GM21447 (cell line): ENCODE data around the gene CACNA1C.
"Not testable (repeated sequence)": the region's sequence is repeated elsewhere in the genome, so short reads cannot be mapped to it uniquely, and the experiment has no call there.

Experiments used
- ATAC-seq: cut with Tn5 transposase; IDR thresholded peaks from one replicate; pipeline ENCODE4 v1.9.1; 2021; ENCODE audit not compliant: unreplicated experiment

CACNA1C gene

GRCh38 chr12:2463719-2464118, 410.9 kb downstream of the CACNA1C start:
- no peak for ATAC-seq

- ATAC-seq = no peak
Measured at GRCh38 chr12:2465681-2466080, 412.9 kb downstream of the CACNA1C start.

- ATAC-seq = no peak
Measured at GRCh38 chr12:2466211-2466610, 413.4 kb downstream of the CACNA1C start.

- ATAC-seq = no peak
Measured at GRCh38 chr12:2467447-2468195, 414.8 kb downstream of the CACNA1C start.

GRCh38 chr12:2475984-2476383, 423.2 kb downstream of the CACNA1C start:
- no peak for ATAC-seq

- no peak for ATAC-seq
Measured at GRCh38 chr12:2477009-2477766, 424.4 kb downstream of the CACNA1C start.

GRCh38 chr12:2479851-2480535, 427.2 kb downstream of the CACNA1C start:
- ATAC-seq = no peak

GRCh38 chr12:2481346-2481745, 428.6 kb downstream of the CACNA1C start:
- no peak for ATAC-seq

GRCh38 chr12:2481951-2482350, 429.2 kb downstream of the CACNA1C start:
- ATAC-seq = no peak

GRCh38 chr12:2482938-2483660, 430.3 kb downstream of the CACNA1C start:
- no peak for ATAC-seq

GRCh38 chr12:2483713-2484112, 430.9 kb downstream of the CACNA1C start:
- ATAC-seq = no peak

- ATAC-seq = no peak
Measured at GRCh38 chr12:2484141-2484776, 431.5 kb downstream of the CACNA1C start.

- no peak for ATAC-seq
Measured at GRCh38 chr12:2485681-2486080, 432.9 kb downstream of the CACNA1C start.

- ATAC-seq = no peak
Measured at GRCh38 chr12:2486796-2487195, 434.0 kb downstream of the CACNA1C start.

- ATAC-seq = no peak
Measured at GRCh38 chr12:2487278-2487677, 434.5 kb downstream of the CACNA1C start.

GRCh38 chr12:2488131-2488530, 435.3 kb downstream of the CACNA1C start:
- ATAC-seq = no peak

- ATAC-seq = no peak
Measured at GRCh38 chr12:2488596-2488995, 435.8 kb downstream of the CACNA1C start.

GRCh38 chr12:2489275-2489674, 436.5 kb downstream of the CACNA1C start:
- no peak for ATAC-seq

- ATAC-seq = no peak
Measured at GRCh38 chr12:2490831-2491230, 438.0 kb downstream of the CACNA1C start.

GRCh38 chr12:2491349-2491748, 438.6 kb downstream of the CACNA1C start:
- ATAC-seq = not testable (repeated sequence)

- ATAC-seq = no peak
Measured at GRCh38 chr12:2492236-2492635, 439.4 kb downstream of the CACNA1C start.
